Measurements from ENCODE around the gene MRPL10.

- TF ChIP-seq CTCF (IDR thresholded peaks at IDR 0.05; ENCODE audit: insufficient read depth, low read length): no peak
- no peak for TF ChIP-seq POLR2AphosphoS5 (IDR thresholded peaks at IDR 0.05; ENCODE audit: low read depth)
- TF ChIP-seq REST (IDR thresholded peaks at IDR 0.05; ENCODE audit: insufficient replicate concordance, low read depth): no peak
These were observed 21.0 kb upstream of the MRPL10 start for GRCh38 chr17:47852113-47852949.
